Kidney epithelial cell (primary cell): Measurements from ENCODE around the gene STARD3. TPM values are rescaled to one million over a fixed set of nuclear protein-coding genes. Genes with fewer than 3 reads are reported as not detected.

ENCODE experiments used
- DNase-seq: peaks from one replicate; pipeline ENCODE4 v3.0.0-alpha.2; 2010; ENCODE audit warnings: low read depth
- H3K27me3 ChIP-seq: 2 replicates; pipeline ENCODE4 v1.6.0; 2011; ENCODE audit warnings: low read length; ENCODE audit not compliant: control insufficient read depth, insufficient read depth
- H3K36me3 ChIP-seq: 2 replicates; pipeline ENCODE4 v1.5.1; 2011; ENCODE audit warnings: low read length; ENCODE audit not compliant: control insufficient read depth, insufficient read depth
- H3K4me3 ChIP-seq: 2 replicates; pipeline ENCODE4 v1.5.1; 2011; ENCODE audit warnings: low read depth, mild to moderate bottlenecking, control low read depth, low read length
- total RNA-seq: library from RNA; depleted of rRNA; stranded (reverse); fragments of >200 nt; gene quantifications from 2 replicates; pipeline ENCODE4 v1.2.3, GENCODE V29; 2015
- TF ChIP-seq, protein P1 (sequence below): IDR thresholded peaks from 2 replicates; pipeline ENCODE4 v1.5.1; 2011; ENCODE audit warnings: mild to moderate bottlenecking, moderate library complexity, low read length, control low read depth, inconsistent platforms; ENCODE audit not compliant: insufficient read depth, poor library complexity, severe bottlenecking

The STARD3 gene
- total RNA-seq, 1 donor from 2014 or later, result 52.6 TPM

DNA sequence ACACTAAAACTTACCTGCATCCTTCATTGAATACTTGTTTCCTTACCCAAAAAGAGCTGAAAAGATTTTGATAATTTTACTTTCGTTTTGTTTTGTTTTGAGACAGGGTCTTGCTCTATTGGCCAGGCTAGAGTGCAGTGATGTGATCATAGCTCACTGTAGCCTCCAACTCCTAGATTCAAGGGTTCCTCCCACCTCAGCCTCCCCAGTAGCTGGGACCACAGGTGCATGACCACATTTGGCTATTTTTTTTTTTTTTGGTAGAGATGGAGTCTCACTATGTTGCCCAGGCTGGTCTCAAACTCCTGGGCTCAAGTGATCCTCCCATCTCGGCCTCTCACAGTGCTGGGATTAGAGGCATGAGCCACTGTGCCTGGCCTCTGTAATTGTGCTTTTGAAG, 18.2 kb downstream of the STARD3 start:
- H3K4me3 ChIP-seq, result no peak overlapping the region
- H3K36me3 ChIP-seq, result no peaks in the 10 kb centered on the region
- TF ChIP-seq, protein P1, sequence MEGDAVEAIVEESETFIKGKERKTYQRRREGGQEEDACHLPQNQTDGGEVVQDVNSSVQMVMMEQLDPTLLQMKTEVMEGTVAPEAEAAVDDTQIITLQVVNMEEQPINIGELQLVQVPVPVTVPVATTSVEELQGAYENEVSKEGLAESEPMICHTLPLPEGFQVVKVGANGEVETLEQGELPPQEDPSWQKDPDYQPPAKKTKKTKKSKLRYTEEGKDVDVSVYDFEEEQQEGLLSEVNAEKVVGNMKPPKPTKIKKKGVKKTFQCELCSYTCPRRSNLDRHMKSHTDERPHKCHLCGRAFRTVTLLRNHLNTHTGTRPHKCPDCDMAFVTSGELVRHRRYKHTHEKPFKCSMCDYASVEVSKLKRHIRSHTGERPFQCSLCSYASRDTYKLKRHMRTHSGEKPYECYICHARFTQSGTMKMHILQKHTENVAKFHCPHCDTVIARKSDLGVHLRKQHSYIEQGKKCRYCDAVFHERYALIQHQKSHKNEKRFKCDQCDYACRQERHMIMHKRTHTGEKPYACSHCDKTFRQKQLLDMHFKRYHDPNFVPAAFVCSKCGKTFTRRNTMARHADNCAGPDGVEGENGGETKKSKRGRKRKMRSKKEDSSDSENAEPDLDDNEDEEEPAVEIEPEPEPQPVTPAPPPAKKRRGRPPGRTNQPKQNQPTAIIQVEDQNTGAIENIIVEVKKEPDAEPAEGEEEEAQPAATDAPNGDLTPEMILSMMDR, result no peak
- no peaks in the 10 kb centered on the region for H3K27me3 ChIP-seq
- DNase-seq, result no peak

DNA sequence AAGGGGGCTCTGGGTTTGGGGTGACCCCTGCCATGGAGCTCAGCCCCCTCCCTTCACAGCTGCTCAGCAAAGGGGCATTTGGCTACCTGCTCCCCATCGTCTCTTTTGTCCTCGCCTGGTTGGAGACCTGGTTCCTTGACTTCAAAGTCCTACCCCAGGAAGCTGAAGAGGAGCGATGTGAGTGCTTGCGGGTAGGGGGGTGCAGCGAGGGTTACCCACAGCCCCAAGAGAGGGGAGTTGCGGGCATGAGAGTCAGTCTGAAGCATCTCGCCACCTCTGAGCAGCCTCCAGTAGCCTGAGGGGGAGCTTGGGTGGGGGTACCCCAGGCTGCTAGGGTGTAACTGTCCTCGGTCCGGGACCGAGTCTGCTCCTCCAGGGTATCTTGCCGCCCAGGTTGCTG, 21.4 kb downstream of the STARD3 start:
- Histone ChIP-seq H3K27me3 (no peaks in the 10 kb centered on the region), H3K4me3 (no peak overlapping the region), H3K36me3 (no peaks in the 10 kb centered on the region)
- DNase-seq, result no peak
- TF ChIP-seq, protein P1, result no peak

DNA sequence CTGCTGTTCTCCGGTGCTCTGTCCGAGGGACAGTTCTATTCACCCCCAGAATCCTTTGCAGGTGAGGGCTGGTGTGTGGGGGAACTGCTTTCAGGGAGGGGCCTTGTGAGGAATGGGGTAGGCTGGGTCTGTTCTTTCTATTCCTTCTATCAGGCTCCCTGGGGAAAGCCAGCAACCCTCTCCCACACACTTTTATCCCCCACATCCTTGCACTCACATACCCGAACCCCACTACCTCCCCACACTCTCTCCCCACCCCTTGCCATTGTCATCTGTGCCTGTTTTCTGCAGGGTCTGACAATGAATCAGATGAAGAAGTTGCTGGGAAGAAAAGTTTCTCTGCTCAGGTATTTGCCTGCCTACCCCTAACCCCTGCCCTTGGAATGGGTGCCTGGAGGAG, 21.8 kb downstream of the STARD3 start:
- TF ChIP-seq, protein P1, result no peak
- Histone ChIP-seq H3K27me3 (no peaks in the 10 kb centered on the region), H3K36me3 (no peaks in the 10 kb centered on the region)

DNA sequence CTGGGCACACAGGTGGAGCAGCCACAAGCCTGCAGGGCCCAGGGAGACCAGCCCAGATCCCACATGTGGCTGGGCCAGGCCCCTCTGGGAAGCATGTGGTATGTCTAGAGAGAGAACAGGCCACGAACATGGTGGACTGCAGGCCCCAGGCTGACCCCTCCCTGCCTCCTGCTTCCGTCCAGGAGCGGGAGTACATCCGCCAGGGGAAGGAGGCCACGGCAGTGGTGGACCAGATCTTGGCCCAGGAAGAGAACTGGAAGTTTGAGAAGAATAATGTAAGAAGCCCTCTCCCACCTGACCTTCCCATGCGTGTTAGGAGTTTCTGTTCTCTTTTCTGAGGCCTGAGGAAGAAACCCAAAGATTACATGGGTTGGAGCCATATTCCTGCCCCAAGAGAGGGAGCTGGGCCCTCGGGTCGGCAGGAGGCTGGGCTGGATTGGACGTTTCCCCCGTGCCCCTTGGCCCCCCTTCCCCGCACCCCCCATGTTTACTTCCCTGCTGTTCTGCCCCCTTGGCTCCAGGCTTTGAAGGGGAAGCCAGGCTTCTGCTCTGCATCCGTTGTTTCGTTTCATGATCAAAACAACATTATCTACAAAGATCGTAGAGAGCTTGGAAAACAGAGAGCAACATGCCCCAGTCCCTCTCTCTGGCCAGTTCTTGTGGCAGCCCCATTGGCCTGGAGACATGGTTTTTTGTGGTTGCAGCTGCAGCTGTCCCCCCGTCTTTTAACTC, 22.5 kb downstream of the STARD3 start:
- H3K36me3 ChIP-seq, result no peaks in the 10 kb centered on the region
- H3K4me3 ChIP-seq, result no peak overlapping the region
- TF ChIP-seq, protein P1, result no peak
- no peaks in the 10 kb centered on the region for H3K27me3 ChIP-seq
- no peak for DNase-seq

More for the DNA sequence above, 21.8 kb downstream of the STARD3 start:
- DNase-seq, result no peak
- H3K4me3 ChIP-seq, result no peak overlapping the region

DNA sequence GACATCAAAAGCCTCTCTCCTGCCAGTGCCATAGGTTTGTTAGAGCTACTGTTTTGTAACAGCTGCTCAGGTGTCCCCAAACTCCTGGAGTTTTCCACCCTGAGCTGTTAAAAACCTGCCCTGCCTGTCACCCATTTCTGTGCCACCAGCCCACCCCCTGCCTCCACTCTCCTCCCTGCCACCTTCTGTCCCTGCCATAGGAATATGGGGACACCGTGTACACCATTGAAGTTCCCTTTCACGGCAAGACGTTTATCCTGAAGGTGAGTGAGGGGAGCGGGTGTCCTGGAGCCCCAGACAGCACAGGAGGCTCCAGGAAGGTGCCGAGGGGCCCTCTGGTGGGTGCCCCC, 23.0 kb downstream of the STARD3 start:
- TF ChIP-seq, protein P1, result no peak
- no peak overlapping the region for H3K4me3 ChIP-seq
- H3K36me3 ChIP-seq, result no peaks in the 10 kb centered on the region
- DNase-seq, result no peak
- H3K27me3 ChIP-seq, result no peaks in the 10 kb centered on the region
